ENCODE measurements around the gene AUNIP.

The AUNIP gene

GRCh38 chr1:25858494-25858893 lies 763 bp downstream of the AUNIP start:
- TF ChIP-seq EZH2phosphoT487 (conservative IDR thresholded peaks at IDR 0.05; ENCODE audit: low read length) (no peak), CTCF (IDR thresholded peaks at IDR 0.05; ENCODE audit: insufficient read depth, low read length, poor library complexity, severe bottlenecking) (no peak)
- Histone ChIP-seq H3K36me3 (ENCODE audit: low read length) (no peaks in the 10 kb centered on the region), H4K20me1 (ENCODE audit: low read depth, low read length) (no peaks in the 10 kb centered on the region), H3K9ac (ENCODE audit: low read length) (peak overlapping the region; percentile 80), H3K9me2 (replicated peaks; ENCODE audit: insufficient read depth, low read length) (no peaks in the 10 kb centered on the region), H2AFZ (ENCODE audit: low read depth, low read length, severe bottlenecking) (peak overlapping the region; percentile 90), H3K4me3 (ENCODE audit: insufficient read depth, low read length, poor library complexity, severe bottlenecking) (peak overlapping the region; percentile 69), H3K27ac (ENCODE audit: low read depth, low read length) (no peak overlapping the region), H3F3A (ENCODE audit: insufficient read depth) (no peaks in the 10 kb centered on the region), H3K79me2 (ENCODE audit: insufficient read depth, low read length) (peaks cover 13% of the 10 kb centered on the region; the same call in 1 of the 2 replicates), H3K9me3 (ENCODE audit: insufficient read depth, low read length) (no peaks in the 10 kb centered on the region), H3K27me3 (ENCODE audit: low read length) (no peaks in the 10 kb centered on the region), H3K4me2 (ENCODE audit: low read depth, low read length, poor library complexity, severe bottlenecking) (peak overlapping the region; percentile 96)

- Histone ChIP-seq H3K27ac (ENCODE audit: low read depth, low read length) (no peak overlapping the region), H3K79me2 (ENCODE audit: insufficient read depth, low read length) (peaks cover 13% of the 10 kb centered on the region; the same call in 1 of the 2 replicates), H3F3A (ENCODE audit: insufficient read depth) (no peaks in the 10 kb centered on the region), H3K27me3 (ENCODE audit: low read length) (no peaks in the 10 kb centered on the region), H3K36me3 (ENCODE audit: low read length) (no peaks in the 10 kb centered on the region), H4K20me1 (ENCODE audit: low read depth, low read length) (no peaks in the 10 kb centered on the region), H3K9me2 (replicated peaks; ENCODE audit: insufficient read depth, low read length) (no peaks in the 10 kb centered on the region), H3K4me3 (ENCODE audit: insufficient read depth, low read length, poor library complexity, severe bottlenecking) (no peak overlapping the region), H3K4me2 (ENCODE audit: low read depth, low read length, poor library complexity, severe bottlenecking) (no peak overlapping the region), H2AFZ (ENCODE audit: low read depth, low read length, severe bottlenecking) (no peak overlapping the region), H3K9ac (ENCODE audit: low read length) (no peak overlapping the region), H3K9me3 (ENCODE audit: insufficient read depth, low read length) (no peaks in the 10 kb centered on the region)
- TF ChIP-seq EZH2phosphoT487 (conservative IDR thresholded peaks at IDR 0.05; ENCODE audit: low read length) (no peak), CTCF (IDR thresholded peaks at IDR 0.05; ENCODE audit: insufficient read depth, low read length, poor library complexity, severe bottlenecking) (no peak)
Measured at GRCh38 chr1:25856856-25857255, 2.4 kb downstream of the AUNIP start.

- no peaks in the 10 kb centered on the region for H4K20me1 ChIP-seq (ENCODE audit: low read depth, low read length)
- no peak overlapping the region for H3K4me3 ChIP-seq (ENCODE audit: insufficient read depth, low read length, poor library complexity, severe bottlenecking)
- H3K9me3 ChIP-seq (ENCODE audit: insufficient read depth, low read length), result no peaks in the 10 kb centered on the region
- H3F3A ChIP-seq (ENCODE audit: insufficient read depth), result no peaks in the 10 kb centered on the region
- H2AFZ ChIP-seq (ENCODE audit: low read depth, low read length, severe bottlenecking), result no peak overlapping the region
- no peak overlapping the region for H3K9ac ChIP-seq (ENCODE audit: low read length)
- TF ChIP-seq CTCF (IDR thresholded peaks at IDR 0.05; ENCODE audit: insufficient read depth, low read length, poor library complexity, severe bottlenecking) (no peak), EZH2phosphoT487 (conservative IDR thresholded peaks at IDR 0.05; ENCODE audit: low read length) (no peak)
- H3K27ac ChIP-seq (ENCODE audit: low read depth, low read length), result no peak overlapping the region
- H3K79me2 ChIP-seq (ENCODE audit: insufficient read depth, low read length), result peaks cover 13% of the 10 kb centered on the region; the same call in 1 of the 2 replicates
- no peaks in the 10 kb centered on the region for H3K27me3 ChIP-seq (ENCODE audit: low read length)
- no peaks in the 10 kb centered on the region for H3K9me2 ChIP-seq (replicated peaks; ENCODE audit: insufficient read depth, low read length)
- H3K4me2 ChIP-seq (ENCODE audit: low read depth, low read length, poor library complexity, severe bottlenecking), result no peak overlapping the region
- no peaks in the 10 kb centered on the region for H3K36me3 ChIP-seq (ENCODE audit: low read length)
Measured at GRCh38 chr1:25854554-25854953, 4.7 kb downstream of the AUNIP start.
